NCI-H1092 treated with DMSO at 0.1 percent for 48 hours (cell line): Measurements from ENCODE around the gene TMPRSS11A.

Source experiments
- DNase-seq: peaks from one replicate; lab custom pipeline; 2025; lab: John Stamatoyannopoulos, UW

TMPRSS11A gene

GRCh38 chr4:67871867-67872266 lies 91.4 kb downstream of the TMPRSS11A start:
- peak; percentile 43 for DNase-seq

- no peak for DNase-seq
These were observed 93.6 kb downstream of the TMPRSS11A start for GRCh38 chr4:67869580-67870190.

- DNase-seq: peak; percentile 5
These were observed 101.8 kb downstream of the TMPRSS11A start for GRCh38 chr4:67861513-67861912.
